Measurements from ENCODE around the gene PRKN.

DNA sequence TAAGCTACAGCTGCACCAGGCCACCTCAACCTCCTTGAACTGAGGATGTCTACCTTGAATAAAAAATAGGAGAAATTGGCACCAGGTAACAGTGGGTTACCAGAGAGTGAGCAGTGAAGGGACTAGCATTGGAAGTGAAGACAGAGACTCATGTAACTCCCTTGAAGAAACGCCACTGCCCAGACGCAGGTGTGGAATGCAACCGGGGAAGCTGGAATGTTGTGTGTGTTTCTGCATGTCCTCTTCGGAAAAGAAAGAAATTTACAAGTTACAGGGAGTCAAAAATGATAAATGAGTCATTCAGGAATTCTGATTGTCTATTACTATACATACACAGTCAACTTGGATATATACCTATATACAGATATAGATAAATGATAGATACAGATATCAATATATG, 939.0 kb downstream of the PRKN start:
- TF ChIP-seq, protein P1, sequence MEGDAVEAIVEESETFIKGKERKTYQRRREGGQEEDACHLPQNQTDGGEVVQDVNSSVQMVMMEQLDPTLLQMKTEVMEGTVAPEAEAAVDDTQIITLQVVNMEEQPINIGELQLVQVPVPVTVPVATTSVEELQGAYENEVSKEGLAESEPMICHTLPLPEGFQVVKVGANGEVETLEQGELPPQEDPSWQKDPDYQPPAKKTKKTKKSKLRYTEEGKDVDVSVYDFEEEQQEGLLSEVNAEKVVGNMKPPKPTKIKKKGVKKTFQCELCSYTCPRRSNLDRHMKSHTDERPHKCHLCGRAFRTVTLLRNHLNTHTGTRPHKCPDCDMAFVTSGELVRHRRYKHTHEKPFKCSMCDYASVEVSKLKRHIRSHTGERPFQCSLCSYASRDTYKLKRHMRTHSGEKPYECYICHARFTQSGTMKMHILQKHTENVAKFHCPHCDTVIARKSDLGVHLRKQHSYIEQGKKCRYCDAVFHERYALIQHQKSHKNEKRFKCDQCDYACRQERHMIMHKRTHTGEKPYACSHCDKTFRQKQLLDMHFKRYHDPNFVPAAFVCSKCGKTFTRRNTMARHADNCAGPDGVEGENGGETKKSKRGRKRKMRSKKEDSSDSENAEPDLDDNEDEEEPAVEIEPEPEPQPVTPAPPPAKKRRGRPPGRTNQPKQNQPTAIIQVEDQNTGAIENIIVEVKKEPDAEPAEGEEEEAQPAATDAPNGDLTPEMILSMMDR (IDR thresholded peaks at IDR 0.05; ENCODE audit: low read depth, low read length) = no peak
- no peak for TF ChIP-seq POLR2A (IDR thresholded peaks at IDR 0.05; ENCODE audit: extremely low read depth, insufficient read length)
- TF ChIP-seq, protein P2, sequence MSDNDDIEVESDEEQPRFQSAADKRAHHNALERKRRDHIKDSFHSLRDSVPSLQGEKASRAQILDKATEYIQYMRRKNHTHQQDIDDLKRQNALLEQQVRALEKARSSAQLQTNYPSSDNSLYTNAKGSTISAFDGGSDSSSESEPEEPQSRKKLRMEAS (IDR thresholded peaks at IDR 0.05; ENCODE audit: low read depth, low read length) = no peak
